Stomach smooth muscle (tissue), 2 donors: ENCODE results near the gene OPRD1.
A peak's percentile ranks its signal among the peaks of the same experiment; 100 is the strongest.

ENCODE experiments used
- H3K27ac ChIP-seq: one replicate; pipeline ENCODE4 v1.7.0; 2013; ENCODE audit warnings: mild to moderate bottlenecking, low read length, inconsistent platforms
- H3K27me3 ChIP-seq, 2 donors: one replicate each; pipeline ENCODE4 v1.7.0; 2013; ENCODE audit warnings: low read length in 2 of 2; ENCODE audit not compliant: insufficient read depth in 2 of 2, control insufficient read depth in 1 of 2
- H3K36me3 ChIP-seq, 2 donors: one replicate each; pipeline ENCODE4 v1.7.0; 2013; ENCODE audit warnings: low read length in 2 of 2; ENCODE audit not compliant: control insufficient read depth in 2 of 2, insufficient read depth in 2 of 2
- H3K4me1 ChIP-seq: one replicate; pipeline ENCODE4 v1.7.0; 2013; ENCODE audit warnings: low read length; ENCODE audit not compliant: control insufficient read depth, insufficient read depth
- H3K4me3 ChIP-seq, 2 donors: one replicate each; pipeline ENCODE4 v1.7.0; 2013; ENCODE audit warnings: low read length in 2 of 2
- H3K9ac ChIP-seq, 2 donors: one replicate each; pipeline ENCODE4 v1.7.0; 2013; ENCODE audit warnings: low read length in 2 of 2, mild to moderate bottlenecking in 1 of 2
- H3K9me3 ChIP-seq, 2 donors: one replicate each; pipeline ENCODE4 v1.7.0; 2013; ENCODE audit warnings: low read length in 2 of 2; ENCODE audit not compliant: control insufficient read depth in 2 of 2
- donor health status: healthy.
- donor health status: Pancreatic carcinoma.

The OPRD1 gene

GRCh38 chr1:28885977-28886730 is 74.2 kb downstream of the OPRD1 start:
- H3K27ac ChIP-seq: peak overlapping the region; percentile 37
- H3K36me3 ChIP-seq: no peaks in the 10 kb centered on the region
- peak overlapping the region; percentile 29 to 81 for H3K9ac ChIP-seq
- H3K27me3 ChIP-seq: no peaks in the 10 kb centered on the region
- H3K4me1 ChIP-seq: peaks cover 36% of the 10 kb centered on the region
- H3K9me3 ChIP-seq: no peaks in the 10 kb centered on the region
- H3K4me3 ChIP-seq: peak overlapping the region; percentile 89 to 92

- H3K27me3 ChIP-seq: no peaks in the 10 kb centered on the region
- H3K9ac ChIP-seq: peak overlapping the region; percentile 73 to 81
- H3K36me3 ChIP-seq: no peaks in the 10 kb centered on the region
- peak overlapping the region; percentile 89 to 92 for H3K4me3 ChIP-seq
- H3K9me3 ChIP-seq: no peaks in the 10 kb centered on the region
- peaks cover 36% of the 10 kb centered on the region for H3K4me1 ChIP-seq
- H3K27ac ChIP-seq: peak overlapping the region; percentile 37
These were observed 74.9 kb downstream of the OPRD1 start for GRCh38 chr1:28886731-28887418.

GRCh38 chr1:28887419-28887834 is 75.5 kb downstream of the OPRD1 start:
- H3K9me3 ChIP-seq: no peaks in the 10 kb centered on the region
- no peaks in the 10 kb centered on the region for H3K27me3 ChIP-seq
- H3K4me3 ChIP-seq: peak overlapping the region; percentile 89 to 92
- no peak overlapping the region for H3K27ac ChIP-seq
- peaks cover 32% of the 10 kb centered on the region for H3K4me1 ChIP-seq
- H3K9ac ChIP-seq: peak overlapping the region; percentile 73 to 81
- no peaks in the 10 kb centered on the region for H3K36me3 ChIP-seq

- Histone ChIP-seq H3K27ac (no peak overlapping the region), H3K4me1 (peaks cover 30% of the 10 kb centered on the region), H3K27me3 (no peaks in the 10 kb centered on the region), H3K4me3 (peak overlapping the region; percentile 89 to 92), H3K9me3 (no peaks in the 10 kb centered on the region), H3K36me3 (no peaks in the 10 kb centered on the region), H3K9ac (peak overlapping the region; percentile 73 to 81)
These were observed 76.1 kb downstream of the OPRD1 start for GRCh38 chr1:28887835-28888682.

GRCh38 chr1:28888915-28889314 is 76.9 kb downstream of the OPRD1 start:
- no peak overlapping the region for H3K27ac ChIP-seq
- H3K9me3 ChIP-seq: no peaks in the 10 kb centered on the region
- no peak overlapping the region for H3K9ac ChIP-seq
- no peaks in the 10 kb centered on the region for H3K27me3 ChIP-seq
- H3K4me3 ChIP-seq: no peak overlapping the region
- peaks cover 0 to 1% of the 10 kb centered on the region in 2 donors for H3K36me3 ChIP-seq
- H3K4me1 ChIP-seq: peaks cover 30% of the 10 kb centered on the region

- Histone ChIP-seq H3K9ac (no peak overlapping the region), H3K36me3 (peaks cover 0 to 3% of the 10 kb centered on the region in 2 donors), H3K4me3 (no peak overlapping the region), H3K27ac (no peak overlapping the region), H3K27me3 (no peaks in the 10 kb centered on the region), H3K9me3 (no peaks in the 10 kb centered on the region), H3K4me1 (peaks cover 30% of the 10 kb centered on the region)
These were observed 77.4 kb downstream of the OPRD1 start for GRCh38 chr1:28889357-28889756.

GRCh38 chr1:28890435-28890834 is 78.5 kb downstream of the OPRD1 start:
- Histone ChIP-seq H3K27ac (no peak overlapping the region), H3K9ac (peak overlapping the region in 1 of 2 donors; percentile 15), H3K36me3 (peaks cover 0 to 3% of the 10 kb centered on the region in 2 donors), H3K9me3 (no peaks in the 10 kb centered on the region), H3K27me3 (no peaks in the 10 kb centered on the region), H3K4me3 (no peak overlapping the region), H3K4me1 (peaks cover 26% of the 10 kb centered on the region)

GRCh38 chr1:28890836-28891235 is 78.9 kb downstream of the OPRD1 start:
- Histone ChIP-seq H3K9ac (no peak overlapping the region), H3K27me3 (no peaks in the 10 kb centered on the region), H3K9me3 (no peaks in the 10 kb centered on the region), H3K4me1 (peaks cover 24% of the 10 kb centered on the region), H3K27ac (no peak overlapping the region), H3K36me3 (peaks cover 0 to 3% of the 10 kb centered on the region in 2 donors), H3K4me3 (no peak overlapping the region)

GRCh38 chr1:28891256-28891655 is 79.3 kb downstream of the OPRD1 start:
- H3K9ac ChIP-seq: no peak overlapping the region
- no peaks in the 10 kb centered on the region for H3K27me3 ChIP-seq
- no peak overlapping the region for H3K27ac ChIP-seq
- no peaks in the 10 kb centered on the region for H3K9me3 ChIP-seq
- H3K4me3 ChIP-seq: no peak overlapping the region
- peaks cover 21% of the 10 kb centered on the region for H3K4me1 ChIP-seq
- H3K36me3 ChIP-seq: peaks cover 0 to 3% of the 10 kb centered on the region in 2 donors

GRCh38 chr1:28893403-28894102 is 81.6 kb downstream of the OPRD1 start:
- Histone ChIP-seq H3K9ac (no peak overlapping the region), H3K27me3 (no peaks in the 10 kb centered on the region), H3K4me3 (no peak overlapping the region), H3K9me3 (no peaks in the 10 kb centered on the region), H3K4me1 (peaks cover 9% of the 10 kb centered on the region), H3K36me3 (peaks cover 0 to 3% of the 10 kb centered on the region in 2 donors), H3K27ac (no peak overlapping the region)
